HG02973 (cell line): ENCODE results near the gene CDKAL1.

Experiments used
- ATAC-seq: cut with Tn5 transposase; IDR thresholded peaks from one replicate; pipeline ENCODE4 v1.9.1; 2021; ENCODE audit warnings: moderate library complexity; ENCODE audit not compliant: unreplicated experiment

The CDKAL1 gene

GRCh38 chr6:20998748-20999448 lies 464.6 kb downstream of the CDKAL1 start:
- no peak for ATAC-seq

- no peak for ATAC-seq
Observed at GRCh38 chr6:21000331-21000801, 466.1 kb downstream of the CDKAL1 start.

- ATAC-seq = no peak
Observed at GRCh38 chr6:21001736-21002135, 467.5 kb downstream of the CDKAL1 start.

GRCh38 chr6:21003780-21004541 lies 469.7 kb downstream of the CDKAL1 start:
- ATAC-seq = peak; percentile 63

- ATAC-seq = no peak
Observed at GRCh38 chr6:21005816-21006570, 471.7 kb downstream of the CDKAL1 start.

- no peak for ATAC-seq
Observed at GRCh38 chr6:21019614-21020013, 485.4 kb downstream of the CDKAL1 start.

GRCh38 chr6:21022343-21023107 lies 488.3 kb downstream of the CDKAL1 start:
- ATAC-seq = peak; percentile 91

- ATAC-seq = no peak
Observed at GRCh38 chr6:21023210-21023609, 489.0 kb downstream of the CDKAL1 start.

GRCh38 chr6:21024616-21025015 lies 490.4 kb downstream of the CDKAL1 start:
- ATAC-seq = no peak

- ATAC-seq = no peak
Observed at GRCh38 chr6:21026576-21027273, 492.5 kb downstream of the CDKAL1 start.

GRCh38 chr6:21027507-21027906 lies 493.2 kb downstream of the CDKAL1 start:
- no peak for ATAC-seq

GRCh38 chr6:21031182-21031581 lies 496.9 kb downstream of the CDKAL1 start:
- no peak for ATAC-seq

- no peak for ATAC-seq
Observed at GRCh38 chr6:21033084-21033483, 498.8 kb downstream of the CDKAL1 start.

- ATAC-seq = no peak
Observed at GRCh38 chr6:21033575-21034026, 499.3 kb downstream of the CDKAL1 start.

- no peak for ATAC-seq
Observed at GRCh38 chr6:21034345-21034744, 500.1 kb downstream of the CDKAL1 start.

- peak; percentile 67 for ATAC-seq
Observed at GRCh38 chr6:21037453-21037852, 503.2 kb downstream of the CDKAL1 start.

- ATAC-seq = no peak
Observed at GRCh38 chr6:21039926-21040325, 505.7 kb downstream of the CDKAL1 start.

- no peak for ATAC-seq
Observed at GRCh38 chr6:21045135-21045700, 511.0 kb downstream of the CDKAL1 start.

- ATAC-seq = no peak
Observed at GRCh38 chr6:21046276-21046675, 512.0 kb downstream of the CDKAL1 start.

- no peak for ATAC-seq
Observed at GRCh38 chr6:21048047-21048446, 513.8 kb downstream of the CDKAL1 start.
